Measurements from ENCODE around the gene CCDC106.
A peak's percentile ranks its signal among the peaks of the same experiment; 100 is the strongest.

Gene CCDC106

DNA sequence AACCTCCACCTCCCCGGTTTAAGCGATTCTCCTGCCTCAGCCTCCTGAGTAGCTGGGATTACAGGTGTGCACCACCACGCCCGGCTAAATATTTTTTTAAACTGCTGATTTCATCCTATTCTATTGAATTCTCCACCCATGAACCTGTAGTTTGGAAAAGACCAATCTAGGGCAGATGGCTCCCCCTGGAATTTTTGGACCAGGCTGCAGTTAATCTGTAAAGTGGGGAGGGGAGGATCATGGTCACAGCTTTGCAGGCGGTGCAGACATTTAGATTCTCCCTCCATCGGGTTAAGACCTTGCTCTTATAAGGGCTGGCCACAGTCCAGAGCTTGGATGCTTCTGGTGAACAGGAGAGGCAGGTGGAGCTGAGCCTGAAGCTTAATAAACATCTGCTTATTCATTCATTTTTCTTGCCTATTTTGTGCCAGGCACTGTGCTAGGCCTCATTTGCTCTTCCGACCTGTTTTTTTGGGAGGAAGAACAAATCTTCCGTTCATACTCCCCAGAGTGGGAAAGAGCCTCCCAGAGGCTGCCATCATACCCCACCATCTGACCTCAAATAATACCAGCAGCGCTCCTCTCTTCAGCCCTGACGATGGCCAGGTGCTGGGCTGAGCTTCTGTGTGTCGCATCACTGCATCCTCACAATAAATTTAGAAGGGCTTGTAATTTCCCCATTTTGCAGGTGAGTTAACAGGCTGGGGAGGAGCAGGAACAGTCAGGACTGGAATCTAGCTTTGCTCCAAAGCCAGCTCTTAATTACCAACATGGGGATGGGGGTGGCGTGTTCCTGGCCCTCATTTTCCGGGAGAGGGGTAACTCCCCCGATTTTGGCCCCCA lies 902 bp upstream of the CCDC106 start:
- no peak overlapping the region for H2BK120ac ChIP-seq (ENCODE audit: low read depth, low read length)
- no peak overlapping the region for H4K5ac ChIP-seq (ENCODE audit: low read length)
- no peak overlapping the region for H3K23ac ChIP-seq (ENCODE audit: low read length)
- no peaks in the 10 kb centered on the region for H3K4me1 ChIP-seq (ENCODE audit: control insufficient read depth, low read depth, low read length)
- peak overlapping the region; percentile 75 for H3K4me3 ChIP-seq (ENCODE audit: low read length)
- peak overlapping the region; percentile 5 for H3K18ac ChIP-seq (ENCODE audit: low read length)
- peak overlapping the region; percentile 75 for H3K56ac ChIP-seq (ENCODE audit: low read length)
- H3K27ac ChIP-seq (ENCODE audit: low read depth, low read length): no peak overlapping the region
- no peak overlapping the region for H2BK15ac ChIP-seq (replicated peaks; ENCODE audit: low read depth)
- H3K36me3 ChIP-seq (ENCODE audit: control insufficient read depth, insufficient read depth, low read length): peaks cover 7% of the 10 kb centered on the region
- no peak overlapping the region for H2AK5ac ChIP-seq (ENCODE audit: low read length)
- H3K4ac ChIP-seq (ENCODE audit: low read depth, low read length): peak overlapping the region; percentile 73
- H3K4me2 ChIP-seq (ENCODE audit: low read length): peak overlapping the region; percentile 34
- H2BK5ac ChIP-seq (ENCODE audit: low read length): no peak overlapping the region
- WGBS (ENCODE audit: extremely low coverage, insufficient coverage, low lambda C conversion rate): no CpG with 5 or more reads among the region's 14 CpGs
- H3K79me2 ChIP-seq (ENCODE audit: control insufficient read depth, insufficient read depth, low read length): peaks cover 20% of the 10 kb centered on the region
- H3K27me3 ChIP-seq (ENCODE audit: insufficient read depth, low read length, poor library complexity): no peaks in the 10 kb centered on the region
- no peak for DNase-seq
- H3K79me1 ChIP-seq (ENCODE audit: low read length): peaks cover 8% of the 10 kb centered on the region
- H4K8ac ChIP-seq (ENCODE audit: low read depth, low read length): no peak overlapping the region
- H3K9ac ChIP-seq (ENCODE audit: low read length): peak overlapping the region; percentile 95

DNA sequence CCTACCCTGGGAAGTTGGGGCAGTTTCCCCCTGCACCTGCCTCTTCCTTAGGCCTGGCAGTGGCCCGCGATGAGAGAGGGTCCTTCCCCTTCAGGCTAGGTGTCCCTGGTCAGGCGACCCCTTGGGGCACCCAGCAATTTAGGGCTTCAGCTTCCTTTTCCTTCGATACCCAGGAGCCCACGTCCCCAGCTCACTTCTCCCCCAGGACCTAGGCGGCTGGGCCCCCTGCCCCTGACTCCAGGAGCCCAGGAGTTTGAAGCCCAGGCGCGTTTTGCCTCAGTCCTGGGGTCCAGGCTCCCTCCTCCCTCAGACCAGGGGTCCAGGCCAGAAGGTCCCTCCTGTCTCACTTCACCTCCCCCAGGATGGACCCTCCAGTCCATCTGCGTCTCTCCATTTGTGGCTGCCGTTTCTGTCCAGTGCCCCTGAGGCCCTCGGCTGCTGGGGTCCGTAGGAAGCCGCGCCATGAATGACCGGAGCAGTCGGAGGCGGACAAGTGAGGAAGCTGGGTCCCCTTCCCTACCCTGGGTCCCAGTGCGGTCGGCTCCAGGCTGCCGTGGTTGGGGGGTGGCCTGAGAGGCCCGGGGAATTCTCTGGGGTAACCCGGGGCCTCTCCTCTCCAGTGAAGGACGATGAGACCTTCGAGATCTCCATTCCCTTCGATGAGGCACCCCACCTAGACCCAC lies 714 bp downstream of the CCDC106 start:
- Histone ChIP-seq H3K79me1 (ENCODE audit: low read length) (peaks cover 8% of the 10 kb centered on the region), H3K23ac (ENCODE audit: low read length) (no peak overlapping the region), H3K4me1 (ENCODE audit: control insufficient read depth, low read depth, low read length) (no peaks in the 10 kb centered on the region), H3K27me3 (ENCODE audit: insufficient read depth, low read length, poor library complexity) (no peaks in the 10 kb centered on the region), H3K27ac (ENCODE audit: low read depth, low read length) (no peak overlapping the region), H3K4ac (ENCODE audit: low read depth, low read length) (no peak overlapping the region), H3K36me3 (ENCODE audit: control insufficient read depth, insufficient read depth, low read length) (peaks cover 7% of the 10 kb centered on the region), H4K8ac (ENCODE audit: low read depth, low read length) (no peak overlapping the region), H3K4me3 (ENCODE audit: low read length) (peak overlapping the region; percentile 75), H3K4me2 (ENCODE audit: low read length) (peak overlapping the region; percentile 43), H2BK15ac (replicated peaks; ENCODE audit: low read depth) (no peak overlapping the region), H2AK5ac (ENCODE audit: low read length) (no peak overlapping the region), H2BK5ac (ENCODE audit: low read length) (no peak overlapping the region), H3K79me2 (ENCODE audit: control insufficient read depth, insufficient read depth, low read length) (peaks cover 20% of the 10 kb centered on the region), H2BK120ac (ENCODE audit: low read depth, low read length) (no peak overlapping the region), H3K18ac (ENCODE audit: low read length) (peak overlapping the region; percentile 57), H3K9ac (ENCODE audit: low read length) (peak overlapping the region; percentile 95), H3K56ac (ENCODE audit: low read length) (peak overlapping the region; percentile 95), H4K5ac (ENCODE audit: low read length) (no peak overlapping the region)
- DNase-seq: no peak
- WGBS (ENCODE audit: extremely low coverage, insufficient coverage, low lambda C conversion rate): no CpG with 5 or more reads among the region's 25 CpGs

DNA sequence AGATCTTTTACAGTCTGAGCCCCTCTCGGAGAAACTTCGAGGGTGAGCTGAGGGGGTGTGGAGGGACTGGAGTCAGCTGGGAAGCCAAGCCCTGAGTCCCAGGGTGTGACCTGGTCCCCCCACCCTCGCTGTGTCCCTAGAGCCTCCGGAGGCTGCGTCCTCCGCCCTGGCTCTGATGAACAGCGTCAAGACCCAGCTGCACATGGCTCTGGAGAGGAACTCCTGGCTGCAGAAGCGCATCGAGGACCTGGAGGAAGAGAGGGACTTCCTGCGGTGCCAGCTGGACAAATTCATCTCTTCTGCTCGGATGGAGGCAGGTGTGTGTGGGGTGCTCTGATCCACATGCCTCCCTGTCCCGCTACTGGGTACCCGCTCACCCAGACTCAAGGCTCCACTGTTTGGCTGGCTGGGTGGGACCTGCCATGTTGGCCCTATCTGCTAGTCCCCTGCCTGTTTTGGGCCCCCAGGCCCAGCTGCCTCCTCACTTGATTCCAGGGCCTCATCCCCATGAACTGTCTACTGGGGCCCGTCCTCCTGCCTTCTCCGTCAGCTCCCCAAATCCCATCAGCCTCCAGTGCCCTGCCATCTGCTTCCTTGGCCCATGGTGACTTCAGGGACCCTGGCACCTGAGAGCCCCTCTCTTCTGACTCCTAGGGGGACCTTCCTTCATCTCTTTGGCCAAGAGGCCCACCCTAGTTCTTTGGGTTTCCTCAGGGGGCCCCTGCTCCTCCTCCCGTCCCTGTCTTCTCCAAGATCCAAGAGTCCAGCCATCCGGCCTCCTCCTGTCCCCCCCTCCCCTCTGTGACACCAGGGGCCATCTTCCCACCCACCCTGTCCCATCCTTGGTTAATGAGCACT lies 1.5 kb downstream of the CCDC106 start:
- H3K4me3 ChIP-seq (ENCODE audit: low read length): no peak overlapping the region
- H2BK15ac ChIP-seq (replicated peaks; ENCODE audit: low read depth): no peak overlapping the region
- H3K27me3 ChIP-seq (ENCODE audit: insufficient read depth, low read length, poor library complexity): no peaks in the 10 kb centered on the region

DNA sequence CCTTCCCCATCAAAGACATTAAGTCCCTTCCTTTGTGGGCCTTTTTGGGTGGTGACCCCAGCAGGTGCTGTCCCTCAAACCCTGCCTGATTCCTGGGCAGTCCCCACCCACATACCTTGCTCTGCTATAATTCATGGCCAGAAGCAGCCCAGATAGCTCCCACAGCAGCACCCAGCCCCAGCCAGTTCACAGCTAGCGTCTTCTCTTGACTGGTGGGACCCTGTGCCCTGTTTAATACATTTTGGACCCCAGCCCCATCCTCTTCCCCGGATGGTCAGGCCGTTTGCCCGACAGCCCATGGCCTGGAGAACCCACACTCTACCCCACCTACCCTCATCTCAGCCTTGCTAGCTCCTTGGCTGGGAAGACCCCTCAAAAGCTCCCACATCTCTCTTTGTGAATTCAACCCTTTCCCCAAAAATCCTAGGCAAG lies 2.1 kb downstream of the CCDC106 start:
- Histone ChIP-seq H3K4me1 (ENCODE audit: control insufficient read depth, low read depth, low read length) (no peaks in the 10 kb centered on the region), H2BK15ac (replicated peaks; ENCODE audit: low read depth) (no peak overlapping the region), H3K56ac (ENCODE audit: low read length) (no peak overlapping the region), H3K4ac (ENCODE audit: low read depth, low read length) (no peak overlapping the region), H3K79me1 (ENCODE audit: low read length) (peaks cover 3% of the 10 kb centered on the region), H4K5ac (ENCODE audit: low read length) (no peak overlapping the region), H3K23ac (ENCODE audit: low read length) (no peak overlapping the region), H2AK5ac (ENCODE audit: low read length) (no peak overlapping the region), H3K4me3 (ENCODE audit: low read length) (no peak overlapping the region), H3K18ac (ENCODE audit: low read length) (no peak overlapping the region), H3K27me3 (ENCODE audit: insufficient read depth, low read length, poor library complexity) (no peaks in the 10 kb centered on the region), H2BK5ac (ENCODE audit: low read length) (no peak overlapping the region), H3K36me3 (ENCODE audit: control insufficient read depth, insufficient read depth, low read length) (peaks cover under 1% of the 10 kb centered on the region), H2BK120ac (ENCODE audit: low read depth, low read length) (no peak overlapping the region), H4K8ac (ENCODE audit: low read depth, low read length) (no peak overlapping the region), H3K9ac (ENCODE audit: low read length) (no peak overlapping the region), H3K27ac (ENCODE audit: low read depth, low read length) (no peak overlapping the region), H3K79me2 (ENCODE audit: control insufficient read depth, insufficient read depth, low read length) (peaks cover 5% of the 10 kb centered on the region), H3K4me2 (ENCODE audit: low read length) (no peak overlapping the region)
- WGBS (ENCODE audit: extremely low coverage, insufficient coverage, low lambda C conversion rate): no CpG with 5 or more reads among the region's 4 CpGs
- DNase-seq: no peak

More for the DNA sequence above, 1.5 kb downstream of the CCDC106 start:
- no peak overlapping the region for H2BK5ac ChIP-seq (ENCODE audit: low read length)
- DNase-seq: no peak
- H3K27ac ChIP-seq (ENCODE audit: low read depth, low read length): no peak overlapping the region
- no peak overlapping the region for H4K8ac ChIP-seq (ENCODE audit: low read depth, low read length)
- WGBS (ENCODE audit: extremely low coverage, insufficient coverage, low lambda C conversion rate): no CpG with 5 or more reads among the region's 17 CpGs
- peaks cover 6% of the 10 kb centered on the region for H3K36me3 ChIP-seq (ENCODE audit: control insufficient read depth, insufficient read depth, low read length)
- H3K56ac ChIP-seq (ENCODE audit: low read length): no peak overlapping the region
- H2BK120ac ChIP-seq (ENCODE audit: low read depth, low read length): no peak overlapping the region
- H3K79me2 ChIP-seq (ENCODE audit: control insufficient read depth, insufficient read depth, low read length): peaks cover 12% of the 10 kb centered on the region
- H3K79me1 ChIP-seq (ENCODE audit: low read length): peaks cover 6% of the 10 kb centered on the region
- H4K5ac ChIP-seq (ENCODE audit: low read length): no peak overlapping the region
- H3K4ac ChIP-seq (ENCODE audit: low read depth, low read length): no peak overlapping the region
- no peak overlapping the region for H2AK5ac ChIP-seq (ENCODE audit: low read length)
- H3K4me2 ChIP-seq (ENCODE audit: low read length): no peak overlapping the region
- no peak overlapping the region for H3K23ac ChIP-seq (ENCODE audit: low read length)
- H3K18ac ChIP-seq (ENCODE audit: low read length): no peak overlapping the region
- H3K4me1 ChIP-seq (ENCODE audit: control insufficient read depth, low read depth, low read length): no peaks in the 10 kb centered on the region
- H3K9ac ChIP-seq (ENCODE audit: low read length): no peak overlapping the region

DNA sequence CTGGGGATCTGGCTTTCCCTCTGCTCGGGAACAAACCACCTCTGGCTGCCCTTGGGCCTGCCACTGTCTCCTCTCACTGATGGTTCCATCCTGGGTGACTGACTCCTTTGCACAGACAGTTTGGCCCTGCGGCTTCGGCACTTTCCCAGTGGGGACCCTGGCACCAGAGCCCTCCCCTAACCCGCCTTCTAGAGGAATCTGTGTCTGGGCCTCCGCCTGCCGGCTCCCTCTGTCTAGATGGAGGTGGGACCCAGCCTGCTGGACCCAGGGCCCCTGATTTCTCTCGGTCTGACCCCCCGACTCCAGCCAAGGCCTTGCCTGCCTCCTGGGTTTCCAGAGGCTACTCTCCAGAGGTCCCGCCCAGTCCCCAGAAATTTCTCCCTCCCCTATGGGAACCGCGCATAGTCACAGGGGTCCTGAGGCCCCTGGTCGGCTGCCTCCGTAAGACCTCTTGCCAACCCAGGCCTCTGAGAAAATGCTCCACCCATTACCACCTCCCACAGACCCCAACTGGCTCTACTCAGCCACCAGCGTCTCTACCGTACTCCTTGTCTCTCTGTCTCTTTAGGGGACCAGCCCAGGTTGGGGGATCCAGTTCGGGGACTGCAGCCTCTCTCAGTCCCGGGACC lies 2.7 kb downstream of the CCDC106 start:
- Histone ChIP-seq H3K79me2 (ENCODE audit: control insufficient read depth, insufficient read depth, low read length) (peaks cover 3% of the 10 kb centered on the region), H4K8ac (ENCODE audit: low read depth, low read length) (no peak overlapping the region), H2BK15ac (replicated peaks; ENCODE audit: low read depth) (no peak overlapping the region), H3K4me1 (ENCODE audit: control insufficient read depth, low read depth, low read length) (no peaks in the 10 kb centered on the region), H3K18ac (ENCODE audit: low read length) (no peak overlapping the region), H3K4me2 (ENCODE audit: low read length) (no peak overlapping the region), H3K27ac (ENCODE audit: low read depth, low read length) (no peak overlapping the region), H3K79me1 (ENCODE audit: low read length) (no peaks in the 10 kb centered on the region), H4K5ac (ENCODE audit: low read length) (no peak overlapping the region), H2AK5ac (ENCODE audit: low read length) (no peak overlapping the region), H2BK5ac (ENCODE audit: low read length) (no peak overlapping the region), H3K4ac (ENCODE audit: low read depth, low read length) (no peak overlapping the region), H3K4me3 (ENCODE audit: low read length) (no peak overlapping the region), H2BK120ac (ENCODE audit: low read depth, low read length) (no peak overlapping the region), H3K56ac (ENCODE audit: low read length) (no peak overlapping the region), H3K9ac (ENCODE audit: low read length) (no peak overlapping the region), H3K23ac (ENCODE audit: low read length) (no peak overlapping the region), H3K27me3 (ENCODE audit: insufficient read depth, low read length, poor library complexity) (no peaks in the 10 kb centered on the region), H3K36me3 (ENCODE audit: control insufficient read depth, insufficient read depth, low read length) (no peaks in the 10 kb centered on the region)
- DNase-seq: no peak
- no CpG with 5 or more reads among the region's 17 CpGs for WGBS (ENCODE audit: extremely low coverage, insufficient coverage, low lambda C conversion rate)

Measured in mesendoderm (in vitro differentiated cells).